Measurements from ENCODE around the gene TNFRSF12A. TPM values are rescaled to one million over a fixed set of nuclear protein-coding genes. Genes with fewer than 3 reads are reported as not detected.

The TNFRSF12A gene
- total RNA-seq, 4 donors from 2014 or later = 20.9 to 140 (median 57.5) TPM

GRCh38 chr16:3022684-3023414 lies 2.7 kb downstream of the TNFRSF12A start:
- H3K4me3 ChIP-seq = peak overlapping the region; percentile 66 to 86 (median 74)
- H3K36me3 ChIP-seq = peaks cover 11 to 23% (median 20%) of the 10 kb centered on the region in 4 donors
- H3K27ac ChIP-seq (replicated peaks in 1 of 4) = peak overlapping the region; percentile 96 to 99 (median 98)
- 26% methylated on average over 7 of the region's 8 CpGs for WGBS
- intact Hi-C loops (cut with DNase I) = no loop called here
- no peak for DNase-seq (ENCODE audit: extremely low spot score)
- peaks cover 0 to 16% (median 11%) of the 10 kb centered on the region in 4 donors for H3K27me3 ChIP-seq
- H3K9me3 ChIP-seq = no peaks in the 10 kb centered on the region
- TF ChIP-seq POLR2AphosphoS5 (IDR thresholded peaks at IDR 0.05) (no peak), EP300 (IDR thresholded peaks at IDR 0.05) (no peak), POLR2A (IDR thresholded peaks at IDR 0.05; ENCODE audit: low read depth) (no peak)
- TF ChIP-seq, protein P1, sequence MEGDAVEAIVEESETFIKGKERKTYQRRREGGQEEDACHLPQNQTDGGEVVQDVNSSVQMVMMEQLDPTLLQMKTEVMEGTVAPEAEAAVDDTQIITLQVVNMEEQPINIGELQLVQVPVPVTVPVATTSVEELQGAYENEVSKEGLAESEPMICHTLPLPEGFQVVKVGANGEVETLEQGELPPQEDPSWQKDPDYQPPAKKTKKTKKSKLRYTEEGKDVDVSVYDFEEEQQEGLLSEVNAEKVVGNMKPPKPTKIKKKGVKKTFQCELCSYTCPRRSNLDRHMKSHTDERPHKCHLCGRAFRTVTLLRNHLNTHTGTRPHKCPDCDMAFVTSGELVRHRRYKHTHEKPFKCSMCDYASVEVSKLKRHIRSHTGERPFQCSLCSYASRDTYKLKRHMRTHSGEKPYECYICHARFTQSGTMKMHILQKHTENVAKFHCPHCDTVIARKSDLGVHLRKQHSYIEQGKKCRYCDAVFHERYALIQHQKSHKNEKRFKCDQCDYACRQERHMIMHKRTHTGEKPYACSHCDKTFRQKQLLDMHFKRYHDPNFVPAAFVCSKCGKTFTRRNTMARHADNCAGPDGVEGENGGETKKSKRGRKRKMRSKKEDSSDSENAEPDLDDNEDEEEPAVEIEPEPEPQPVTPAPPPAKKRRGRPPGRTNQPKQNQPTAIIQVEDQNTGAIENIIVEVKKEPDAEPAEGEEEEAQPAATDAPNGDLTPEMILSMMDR (IDR thresholded peaks at IDR 0.05) = no peak
- peaks cover 45 to 76% (median 64%) of the 10 kb centered on the region in 4 donors for H3K4me1 ChIP-seq

DNA sequence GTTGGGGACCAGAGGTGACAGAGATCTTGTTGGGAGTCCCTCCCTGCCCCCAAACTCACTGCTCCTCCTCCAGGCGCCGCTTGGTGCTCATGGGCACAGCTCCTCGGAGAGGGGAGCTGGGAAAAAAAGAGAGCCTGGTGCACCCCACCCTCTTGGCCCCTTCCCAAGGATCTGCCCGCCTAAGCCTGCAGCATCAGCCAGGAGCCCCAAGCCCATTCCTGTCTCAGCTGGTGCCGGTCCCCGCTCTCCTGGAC lies 3.2 kb downstream of the TNFRSF12A start:
- H3K4me1 ChIP-seq = peaks cover 45 to 76% (median 64%) of the 10 kb centered on the region in 4 donors
- no peak for DNase-seq (ENCODE audit: extremely low spot score)

GRCh38 chr16:3023669-3024478 lies 3.7 kb downstream of the TNFRSF12A start, which contains the start of the genes HCFC1R1 and THOC6:
TSS of gene HCFC1R1 (minus strand) at chr16:3023942. CDS start at chr16:3023941, 1 bp downstream.
TSS of gene THOC6 (plus strand) at chr16:3024035. CDS start at chr16:3024327, 292 bp downstream.
- no peak for TF ChIP-seq EP300 (IDR thresholded peaks at IDR 0.05)
- TF ChIP-seq, protein P1 (IDR thresholded peaks at IDR 0.05) = peak in 1 of 3 experiments; percentile 14
- peak; percentile 92 to 95 for TF ChIP-seq POLR2AphosphoS5 (IDR thresholded peaks at IDR 0.05)
- peak; percentile 57 for TF ChIP-seq POLR2A (IDR thresholded peaks at IDR 0.05; ENCODE audit: low read depth)
- DNase-seq (ENCODE audit: extremely low spot score) = peak; percentile 100
- Histone ChIP-seq H3K36me3 (peaks cover 11 to 23% (median 20%) of the 10 kb centered on the region in 4 donors), H3K27me3 (peaks cover 0 to 11% (median 2%) of the 10 kb centered on the region in 4 donors), H3K4me1 (peaks cover 49 to 79% (median 69%) of the 10 kb centered on the region in 4 donors), H3K9me3 (no peaks in the 10 kb centered on the region), H3K4me3 (peak within 1 kb of the TSS; percentile 66 to 86 (median 74)), H3K27ac (replicated peaks in 1 of 4) (peak within 1 kb of the TSS; percentile 96 to 99 (median 98))
- WGBS = 2% methylated on average over 11 of the region's 69 CpGs
- intact Hi-C loops (cut with DNase I) = no loop called here

More for the DNA sequence above, 3.2 kb downstream of the TNFRSF12A start:
- H3K27ac ChIP-seq (replicated peaks in 1 of 4) = peak overlapping the region; percentile 96 to 99 (median 98)
- WGBS = 35% methylated on average over 2 of the region's 6 CpGs
- intact Hi-C loops (cut with DNase I) = no loop called here
- peaks cover 11 to 23% (median 20%) of the 10 kb centered on the region in 4 donors for H3K36me3 ChIP-seq
- peak overlapping the region; percentile 66 to 86 (median 74) for H3K4me3 ChIP-seq
- no peak for TF ChIP-seq EP300 (IDR thresholded peaks at IDR 0.05)
- TF ChIP-seq, protein P1 (IDR thresholded peaks at IDR 0.05) = no peak
- no peak for TF ChIP-seq POLR2A (IDR thresholded peaks at IDR 0.05; ENCODE audit: low read depth)
- no peak for TF ChIP-seq POLR2AphosphoS5 (IDR thresholded peaks at IDR 0.05)
- H3K27me3 ChIP-seq = peaks cover 0 to 11% (median 6%) of the 10 kb centered on the region in 4 donors
- no peaks in the 10 kb centered on the region for H3K9me3 ChIP-seq

- Histone ChIP-seq H3K27ac (replicated peaks in 1 of 4) (no peak overlapping the region), H3K36me3 (peaks cover 11 to 23% (median 20%) of the 10 kb centered on the region in 4 donors), H3K4me3 (no peak overlapping the region), H3K27me3 (peaks cover 0 to 19% (median 10%) of the 10 kb centered on the region in 4 donors), H3K4me1 (peaks cover 48 to 80% (median 73%) of the 10 kb centered on the region in 4 donors), H3K9me3 (no peaks in the 10 kb centered on the region)
- DNase-seq (ENCODE audit: extremely low spot score) = no peak
- WGBS = 94% methylated on average over 18 of the region's 18 CpGs
- intact Hi-C loops (cut with DNase I) = no loop called here
- TF ChIP-seq, protein P1 (IDR thresholded peaks at IDR 0.05) = no peak
- TF ChIP-seq POLR2A (IDR thresholded peaks at IDR 0.05; ENCODE audit: low read depth) (no peak), POLR2AphosphoS5 (IDR thresholded peaks at IDR 0.05) (no peak), EP300 (IDR thresholded peaks at IDR 0.05) (no peak)
These were observed 5.1 kb downstream of the TNFRSF12A start for GRCh38 chr16:3025032-3026002.

Measured in esophagus muscularis mucosa (tissue), 4 donors.